Stimulated activated CD4-positive, alpha-beta T cell treated with anti-CD3 and anti-CD28 coated beads, Interleukin-2, amount 100 ng/mL, for 24 hours (primary cell): ENCODE measurements around the gene DNHD1.

Source experiments
- DNase-seq, 2 donors: peaks; one replicate each; pipeline ENCODE4 v3.0.0-alpha.2; 2020

The DNHD1 gene, protein sequence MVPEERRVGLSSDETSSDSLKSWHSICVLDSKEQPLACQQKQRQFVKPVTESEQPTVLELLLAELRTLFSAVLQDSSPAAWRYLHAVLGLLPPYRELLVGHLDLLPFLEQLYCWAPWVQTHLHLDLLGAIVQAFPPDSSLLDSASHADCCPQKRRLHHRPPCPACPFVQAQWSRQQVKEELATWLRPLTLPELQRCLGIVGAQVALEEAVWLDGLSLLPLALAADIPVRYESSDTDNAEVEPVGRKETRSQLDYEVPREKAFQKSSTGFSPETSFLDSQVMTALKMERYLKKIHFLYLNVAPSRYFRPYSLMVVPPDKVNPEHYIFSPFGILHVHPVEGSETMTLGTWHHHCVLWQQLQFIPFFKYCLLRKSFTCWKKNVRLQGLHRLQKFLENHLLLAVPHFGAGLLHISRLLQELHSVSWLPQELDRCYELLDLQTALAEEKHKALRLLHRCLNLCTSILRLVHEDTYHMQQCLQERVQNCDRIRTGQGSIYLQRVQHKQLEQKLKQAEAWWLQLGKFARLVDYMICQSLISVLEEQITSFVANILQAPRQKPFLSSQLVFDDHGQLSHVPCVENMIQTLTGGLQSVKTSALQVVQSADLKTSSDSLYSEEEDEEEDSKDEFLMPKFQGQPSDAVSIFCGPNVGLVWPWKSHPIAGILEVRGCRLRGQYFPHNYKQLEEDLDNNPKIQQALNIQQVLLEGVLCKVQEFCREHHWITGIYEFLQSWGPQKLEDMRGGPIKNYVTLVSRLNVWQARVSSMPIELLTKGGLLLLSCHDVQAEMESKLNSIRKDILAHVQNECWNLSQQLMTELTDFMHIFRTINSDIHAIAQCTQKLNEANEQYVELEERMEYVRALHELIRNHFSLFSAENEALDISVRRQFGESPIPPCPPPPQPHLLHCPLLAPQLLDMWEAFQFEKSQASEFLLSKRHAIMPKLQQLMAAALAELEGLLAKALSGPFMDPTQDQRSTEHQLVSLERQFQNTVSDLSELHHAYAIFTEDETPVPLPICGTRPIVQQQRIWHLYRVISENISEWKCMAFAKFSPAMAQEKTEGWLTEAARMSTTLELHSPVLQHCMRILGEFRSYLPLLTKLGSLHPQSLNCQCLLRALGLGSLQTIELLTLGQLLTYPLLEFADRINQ (N-terminal part only)

DNA sequence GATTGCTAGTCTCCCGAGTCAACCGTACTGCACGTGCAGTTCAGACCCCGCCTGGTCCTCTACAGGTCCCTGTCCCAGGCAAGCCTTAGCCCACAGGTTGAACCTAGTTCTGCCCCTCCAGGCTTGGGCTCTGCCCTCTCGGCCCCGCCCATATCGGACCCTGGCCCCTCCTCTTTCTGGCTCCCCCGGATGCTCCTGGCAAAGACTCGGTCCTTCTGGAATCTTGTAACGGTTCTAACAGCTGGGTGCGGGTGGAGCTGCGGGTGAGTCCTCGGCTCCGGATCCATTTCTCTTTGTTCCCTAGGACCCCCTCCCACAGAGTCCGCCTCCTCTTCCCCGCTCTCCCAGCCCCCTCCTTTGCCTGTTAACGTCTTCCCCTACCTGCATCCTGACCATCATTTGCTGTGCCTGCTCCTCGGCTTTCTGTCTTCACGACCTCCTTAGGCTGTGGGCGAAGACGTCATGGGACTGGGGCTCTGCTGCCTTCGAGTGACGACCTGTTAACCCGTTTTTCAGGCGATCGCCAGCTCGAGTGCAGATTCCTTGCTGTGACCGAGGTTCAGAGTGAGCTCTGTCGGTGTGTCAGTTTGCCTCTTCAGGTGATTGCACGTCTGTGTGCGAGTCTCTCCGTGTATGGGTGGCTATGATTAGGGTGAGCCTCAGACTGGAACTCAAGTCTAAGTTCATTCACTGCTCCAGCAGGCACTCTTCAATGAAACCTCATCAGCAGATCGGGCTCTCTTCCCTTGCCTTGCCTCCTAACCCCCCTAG lies at the start of gene DNHD1:
DNHD1 (plus strand) TSS at position 212 of the 771 bp plus-strand sequence. CDS start 936 bp downstream, outside the sequence.
- DNase-seq: no peak

GRCh38 chr11:6448574-6448973 lies 48.5 kb upstream of the DNHD1 start:
- no peak for DNase-seq

DNA sequence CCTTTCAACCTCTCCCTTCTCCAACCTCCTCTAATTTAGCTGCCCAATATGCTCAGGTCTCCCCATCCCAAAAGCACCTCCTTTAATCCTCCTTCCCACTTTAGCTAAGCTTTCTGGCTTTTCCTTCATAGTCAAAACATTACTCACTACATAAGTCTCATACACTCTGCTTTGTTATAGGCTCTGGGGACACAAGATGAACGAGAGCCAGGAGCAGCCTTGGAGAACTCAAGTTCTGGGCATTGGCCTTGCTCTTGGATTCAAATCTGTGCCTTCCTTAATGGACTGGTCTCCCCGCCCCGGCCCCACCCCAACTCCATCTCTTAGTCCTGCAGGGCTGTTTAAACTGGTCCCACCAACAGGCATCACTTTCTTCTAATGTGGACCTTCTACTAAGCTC lies 44.9 kb upstream of the DNHD1 start:
- DNase-seq: no peak

GRCh38 chr11:6453152-6453551 lies 43.9 kb upstream of the DNHD1 start:
- DNase-seq: no peak

GRCh38 chr11:6455070-6455469 lies 42.0 kb upstream of the DNHD1 start:
- DNase-seq: no peak

GRCh38 chr11:6456361-6457073 lies 40.6 kb upstream of the DNHD1 start:
- DNase-seq: no peak

GRCh38 chr11:6457581-6458320 lies 39.3 kb upstream of the DNHD1 start:
- DNase-seq: no peak

GRCh38 chr11:6458352-6459098 lies 38.6 kb upstream of the DNHD1 start:
- DNase-seq: no peak

- no peak for DNase-seq
Observed at GRCh38 chr11:6459099-6459450, 38.0 kb upstream of the DNHD1 start.

GRCh38 chr11:6468712-6469495 lies 28.2 kb upstream of the DNHD1 start:
- peak in 1 of 2 donors; percentile 16 for DNase-seq

DNA sequence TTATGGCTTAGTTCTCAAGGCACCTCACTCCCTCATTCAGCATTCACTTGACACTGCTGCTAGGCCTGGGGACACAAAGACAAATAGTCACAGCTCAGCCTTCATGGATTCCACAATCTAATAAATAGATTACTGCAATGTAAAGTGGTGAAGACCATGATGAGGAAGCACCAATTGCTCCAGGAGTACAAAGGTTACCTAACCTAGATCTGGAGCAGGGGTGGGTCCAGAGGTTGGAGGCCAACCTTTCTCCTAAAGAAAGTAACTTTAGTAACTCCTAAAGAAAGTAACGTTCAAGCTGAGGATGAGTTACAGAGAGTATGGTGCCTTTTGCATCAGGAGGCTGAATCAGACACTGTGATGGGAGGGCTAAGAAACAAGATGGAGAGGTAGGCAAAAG lies 27.5 kb upstream of the DNHD1 start:
- DNase-seq: no peak

DNA sequence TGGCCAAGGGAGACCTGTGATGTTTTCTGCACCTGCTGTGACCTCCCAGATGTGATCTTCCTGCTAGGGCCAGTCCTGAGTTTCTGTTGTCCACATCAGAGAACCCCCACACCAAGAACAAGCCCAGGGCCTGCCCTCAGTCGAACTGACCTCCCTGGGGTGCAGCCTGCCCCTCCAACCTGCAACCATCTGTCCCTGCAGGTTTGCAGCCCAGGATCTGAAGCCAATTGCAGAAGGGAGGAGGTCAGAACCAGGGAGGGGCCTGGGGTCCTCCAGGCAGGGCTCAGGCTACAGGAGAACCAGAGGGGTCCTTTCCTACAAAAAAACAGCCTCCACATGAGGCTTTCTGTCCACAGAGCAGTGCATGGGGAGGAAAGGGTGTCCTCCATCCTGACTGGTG lies 24.1 kb upstream of the DNHD1 start:
- DNase-seq: no peak

DNA sequence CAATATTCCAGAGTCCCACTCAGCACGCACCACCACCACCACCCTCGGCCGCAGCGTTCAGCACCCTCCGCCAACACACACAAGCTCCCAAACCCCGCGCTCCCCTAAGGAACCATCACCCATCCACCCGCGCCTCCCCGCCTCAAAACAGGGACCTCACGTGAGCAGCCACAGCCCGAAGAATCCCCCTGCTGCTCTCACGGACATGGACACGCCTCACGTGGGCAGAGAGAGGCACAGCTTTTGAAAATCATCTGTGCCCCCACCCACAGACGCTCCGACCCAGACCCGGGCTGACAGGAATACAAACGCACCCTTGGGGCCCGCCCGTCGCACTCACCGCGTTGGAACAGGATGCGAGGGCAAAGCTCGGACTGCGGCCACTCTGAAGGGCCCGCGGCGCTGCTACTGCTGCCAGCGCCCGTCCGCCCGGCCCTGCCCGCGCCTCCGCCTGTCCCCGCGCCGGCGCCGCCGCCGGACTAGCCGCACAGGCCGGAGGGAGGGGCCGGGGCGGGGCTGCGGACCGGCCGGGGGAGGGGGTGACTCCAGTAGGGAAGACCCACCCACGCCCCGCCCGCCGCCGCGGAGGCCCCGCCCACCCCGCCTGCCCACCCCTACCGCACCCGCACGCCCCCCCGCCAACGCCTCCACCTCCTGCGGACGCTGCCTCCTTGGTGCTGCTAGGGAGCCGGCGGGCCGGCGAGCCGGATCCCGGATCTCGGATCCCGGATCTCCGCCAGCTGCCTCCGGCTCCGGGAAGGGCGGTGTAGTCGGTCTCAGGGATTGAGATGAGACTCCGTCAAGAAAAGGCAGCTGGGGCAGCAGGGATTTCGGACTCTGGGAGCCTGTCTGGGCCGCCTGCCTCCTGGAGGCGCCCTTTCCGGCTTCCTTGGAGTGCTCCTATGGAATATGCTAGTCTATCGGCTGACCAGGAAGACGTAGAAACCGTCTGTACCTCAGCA lies 23.3 kb upstream of the DNHD1 start, which contains the start of gene TRIM3:
TRIM3 (minus strand) TSS at position 491 of the 962 bp plus-strand sequence. CDS start 8,246 bp downstream, outside the sequence.
- peak; percentile 67 to 76 for DNase-seq

DNA sequence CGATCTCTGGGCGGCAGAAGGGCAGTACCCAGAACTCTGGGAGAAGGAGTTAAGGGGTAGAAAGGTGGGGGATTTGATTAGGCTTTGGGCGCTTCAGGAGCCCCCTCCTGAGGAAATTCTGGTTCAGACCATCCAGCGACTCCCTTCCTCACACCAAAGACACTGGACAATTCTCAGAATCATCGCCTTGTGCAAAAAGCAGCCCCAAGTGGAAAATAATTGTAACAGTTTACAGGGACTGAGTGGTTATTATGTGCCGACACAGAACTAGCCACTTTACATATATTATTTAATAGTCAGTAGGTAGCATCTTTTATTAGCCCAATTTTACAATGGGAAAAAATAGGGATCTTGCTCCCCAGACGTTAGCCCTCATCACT lies 22.7 kb upstream of the DNHD1 start:
- no peak for DNase-seq

GRCh38 chr11:6474806-6475500 lies 22.1 kb upstream of the DNHD1 start:
- DNase-seq: no peak

DNA sequence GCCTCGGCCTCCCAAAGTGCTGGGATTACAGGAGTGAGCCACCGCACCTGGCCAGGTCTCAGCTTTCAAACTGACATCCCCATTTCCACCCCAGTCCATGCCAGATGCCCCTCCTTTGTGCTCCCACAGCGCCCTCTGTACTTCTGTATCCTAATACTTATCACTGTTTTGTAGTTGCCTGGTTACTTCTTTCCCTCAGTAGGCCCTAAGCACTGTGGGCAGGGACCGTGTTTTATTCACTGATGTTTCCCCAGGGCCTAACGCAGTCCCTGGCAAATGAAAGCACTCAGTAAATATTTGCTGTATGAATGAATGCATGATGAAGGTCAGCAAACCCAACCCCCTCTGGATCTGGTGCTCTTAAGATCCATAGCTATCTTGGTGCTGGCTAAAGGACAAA lies 21.1 kb upstream of the DNHD1 start:
- no peak for DNase-seq

DNA sequence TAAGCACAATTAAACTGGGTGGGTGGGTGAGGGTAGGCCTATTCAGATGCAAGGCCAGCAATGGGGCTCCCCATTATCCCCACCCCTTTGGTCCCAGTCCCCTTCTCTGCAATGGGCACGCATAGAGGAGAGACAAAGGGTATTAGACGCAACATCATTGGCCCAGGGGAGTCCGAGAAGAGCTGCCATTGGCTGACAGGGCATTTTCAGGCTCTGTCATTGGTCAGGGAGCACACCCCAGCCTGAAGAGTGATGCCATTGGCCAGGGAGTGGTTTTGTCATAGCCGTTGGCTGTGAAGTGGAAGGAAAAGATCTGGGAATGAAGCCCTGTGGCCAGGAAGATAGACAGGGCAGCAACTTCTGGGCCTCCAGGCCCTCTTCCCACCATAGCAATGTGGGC lies 20.5 kb upstream of the DNHD1 start:
- DNase-seq: no peak
